HG03571 (cell line): Measurements from ENCODE around the gene POPDC3.
"Not testable (repeated sequence)": the region's sequence is repeated elsewhere in the genome, so short reads cannot be mapped to it uniquely, and the experiment has no call there.

Experiments
- ATAC-seq: cut with Tn5 transposase; IDR thresholded peaks from one replicate; pipeline ENCODE4 v1.9.1; 2021; ENCODE audit not compliant: unreplicated experiment

POPDC3 gene

GRCh38 chr6:105196076-105196475, 16.3 kb upstream of the POPDC3 start:
- no peak for ATAC-seq

- no peak for ATAC-seq
These were observed 14.8 kb upstream of the POPDC3 start for GRCh38 chr6:105194591-105194990.

GRCh38 chr6:105194106-105194505, 14.3 kb upstream of the POPDC3 start:
- no peak for ATAC-seq

GRCh38 chr6:105193647-105194046, 13.8 kb upstream of the POPDC3 start:
- no peak for ATAC-seq

GRCh38 chr6:105192707-105193465, 13.1 kb upstream of the POPDC3 start:
- no peak for ATAC-seq

GRCh38 chr6:105191351-105191750, 11.5 kb upstream of the POPDC3 start:
- no peak for ATAC-seq

- no peak for ATAC-seq
These were observed 9.4 kb upstream of the POPDC3 start for GRCh38 chr6:105189026-105189820.

GRCh38 chr6:105188251-105188650, 8.4 kb upstream of the POPDC3 start:
- no peak for ATAC-seq

GRCh38 chr6:105186576-105186975, 6.8 kb upstream of the POPDC3 start:
- ATAC-seq, result no peak

GRCh38 chr6:105184921-105185320, 5.1 kb upstream of the POPDC3 start:
- no peak for ATAC-seq

- ATAC-seq, result no peak
These were observed 2.2 kb upstream of the POPDC3 start for GRCh38 chr6:105181981-105182515.

- no peak for ATAC-seq
These were observed 1.2 kb downstream of the POPDC3 start for GRCh38 chr6:105178636-105179035.

GRCh38 chr6:105178110-105178509, 1.7 kb downstream of the POPDC3 start:
- ATAC-seq, result no peak

GRCh38 chr6:105177556-105177955, 2.3 kb downstream of the POPDC3 start:
- no peak for ATAC-seq

GRCh38 chr6:105174512-105174911, 5.3 kb downstream of the POPDC3 start:
- ATAC-seq, result no peak

- not testable (repeated sequence) for ATAC-seq
These were observed 7.3 kb downstream of the POPDC3 start for GRCh38 chr6:105172515-105172914.

GRCh38 chr6:105170059-105170458, 9.8 kb downstream of the POPDC3 start:
- no peak for ATAC-seq

GRCh38 chr6:105167914-105168313, 11.9 kb downstream of the POPDC3 start:
- ATAC-seq, result no peak

GRCh38 chr6:105164418-105164817, 15.4 kb downstream of the POPDC3 start:
- ATAC-seq, result no peak

- no peak for ATAC-seq
These were observed 16.6 kb downstream of the POPDC3 start for GRCh38 chr6:105163183-105163582.

GRCh38 chr6:105162377-105162776, 17.4 kb downstream of the POPDC3 start:
- ATAC-seq, result no peak

- ATAC-seq, result no peak
These were observed 18.4 kb downstream of the POPDC3 start for GRCh38 chr6:105161421-105161820.
